IMR-90 (cell line): ENCODE data around the gene ZNF292. TPM values are rescaled to one million over a fixed set of nuclear protein-coding genes. Genes with fewer than 3 reads are reported as not detected.

ENCODE experiments used
- ATAC-seq: fragments of 200-7000 bp; cut with Tn5 transposase; 2 replicates; pipeline ENCODE4 v1.9.1; 2020; ENCODE audit warnings: low read depth, mild to moderate bottlenecking, moderate library complexity
- BruUV-seq: library from RNA; stranded (reverse); fragments of 400-500 nt; replicated peaks from 2 replicates; lab custom pipeline; 2021; lab: Mats Ljungman, UMichigan
- CTCF ChIA-PET: fragments of 300-600 bp; formaldehyde crosslinking; extraction: SDS; loops from one replicate; lab custom pipeline; 2021; ENCODE audit warnings: antibody characterized with exemption; lab: Yijun Ruan, JAX
- POLR2A ChIA-PET: fragments of 300-600 bp; sonication (Branson Sonifier 250); formaldehyde crosslinking; loops from one replicate; lab custom pipeline; 2022; ENCODE audit warnings: antibody characterized with exemption; ENCODE audit not compliant: unreplicated experiment; lab: Charles Lee
- DNase-seq: peaks from one replicate; pipeline ENCODE4 v3.0.0; 2013
- H2AFZ ChIP-seq: replicated peaks from 2 replicates; pipeline ENCODE3; 2013; ENCODE audit warnings: low read length, mild to moderate bottlenecking; ENCODE audit not compliant: poor library complexity
- H2AK5ac ChIP-seq: 2 replicates; pipeline ENCODE4 v1.6.1; 2013; ENCODE audit warnings: low read depth, low read length, inconsistent platforms
- H2AK9ac ChIP-seq: replicated peaks from 2 replicates; pipeline ENCODE3; 2013; ENCODE audit warnings: mild to moderate bottlenecking, low read depth, low read length, moderate library complexity; ENCODE audit not compliant: poor library complexity
- H2BK120ac ChIP-seq: 2 replicates; pipeline ENCODE4 v1.6.1; 2013; ENCODE audit warnings: low read depth, low read length, inconsistent platforms
- H2BK15ac ChIP-seq: 3 replicates; pipeline ENCODE4 v1.6.1; 2013; ENCODE audit warnings: low read depth, low read length, inconsistent platforms
- H2BK20ac ChIP-seq: 2 replicates; pipeline ENCODE4 v1.6.1; 2013; ENCODE audit warnings: low read depth, mild to moderate bottlenecking, inconsistent platforms, low read length, moderate library complexity
- H2BK5ac ChIP-seq: 2 replicates; pipeline ENCODE4 v1.6.1; 2013; ENCODE audit warnings: mild to moderate bottlenecking, low read depth, low read length, inconsistent platforms; ENCODE audit not compliant: poor library complexity, severe bottlenecking
- H3K14ac ChIP-seq: replicated peaks from 2 replicates; pipeline ENCODE4 v1.6.1; 2013; ENCODE audit warnings: low read depth, low read length, inconsistent platforms
- H3K18ac ChIP-seq: 2 replicates; pipeline ENCODE4 v1.6.1; 2013; ENCODE audit warnings: low read depth, low read length, control low read depth
- H3K23ac ChIP-seq: 2 replicates; pipeline ENCODE4 v1.6.1; 2013; ENCODE audit warnings: low read depth, low read length, inconsistent platforms
- H3K27ac ChIP-seq: 2 replicates; pipeline ENCODE4 v1.5.1; 2013; ENCODE audit warnings: mild to moderate bottlenecking, control low read depth, low read length; ENCODE audit not compliant: insufficient read depth
- H3K27me3 ChIP-seq: 2 replicates; pipeline ENCODE4 v1.6.1; 2013; ENCODE audit warnings: low read length; ENCODE audit not compliant: control insufficient read depth, insufficient read depth
- H3K36me3 ChIP-seq: 2 replicates; pipeline ENCODE4 v1.6.1; 2013; ENCODE audit warnings: low read length, mixed read lengths; ENCODE audit not compliant: control insufficient read depth, insufficient read depth
- H3K4ac ChIP-seq: 2 replicates; pipeline ENCODE4 v1.6.1; 2013; ENCODE audit warnings: low read depth, low read length, inconsistent platforms
- H3K4me1 ChIP-seq: 2 replicates; pipeline ENCODE4 v1.6.1; 2013; ENCODE audit warnings: low read length, mixed read lengths; ENCODE audit not compliant: control insufficient read depth, insufficient read depth
- H3K4me2 ChIP-seq: 2 replicates; pipeline ENCODE4 v1.6.1; 2013; ENCODE audit warnings: low read depth, mild to moderate bottlenecking, control low read depth, low read length, moderate library complexity
- H3K4me3 ChIP-seq: 2 replicates; pipeline ENCODE4 v1.5.1; 2013; ENCODE audit warnings: low read depth, mild to moderate bottlenecking, control low read depth, low read length, moderate library complexity; ENCODE audit not compliant: insufficient read depth
- H3K56ac ChIP-seq: 2 replicates; pipeline ENCODE4 v1.6.1; 2013; ENCODE audit warnings: low read length, inconsistent platforms; ENCODE audit not compliant: insufficient read depth; ENCODE audit errors: extremely low read depth
- H3K79me1 ChIP-seq, 2 experiments: 2 replicates each; pipeline ENCODE4 v1.6.1; 2013; ENCODE audit warnings: low read length in 2 of 2, inconsistent platforms in 1 of 2, low read depth in 1 of 2
- H3K9ac ChIP-seq: 2 replicates; pipeline ENCODE4 v1.6.1; 2013; ENCODE audit warnings: low read depth, low read length, control low read depth
- H3K9me1 ChIP-seq: 2 replicates; pipeline ENCODE4 v1.6.1; 2013; ENCODE audit warnings: low read length, inconsistent platforms; ENCODE audit not compliant: insufficient read depth
- H3K9me3 ChIP-seq: 2 replicates; pipeline ENCODE4 v1.6.1; 2013; ENCODE audit warnings: low read length; ENCODE audit not compliant: control insufficient read depth, insufficient read depth
- H4K20me1 ChIP-seq: 2 replicates; pipeline ENCODE4 v1.6.1; 2013; ENCODE audit warnings: low read length, inconsistent platforms; ENCODE audit not compliant: insufficient read depth
- H4K5ac ChIP-seq: 2 replicates; pipeline ENCODE4 v1.6.1; 2013; ENCODE audit warnings: mild to moderate bottlenecking, low read depth, low read length, control low read depth
- H4K8ac ChIP-seq, 2 experiments: 2 replicates each; pipeline ENCODE4 v1.6.1; 2013; ENCODE audit warnings: low read depth in 2 of 2, low read length in 2 of 2, control low read depth in 1 of 2, inconsistent platforms in 1 of 2
- H4K91ac ChIP-seq: 2 replicates; pipeline ENCODE4 v1.6.1; 2013; ENCODE audit warnings: low read depth, low read length, inconsistent platforms; ENCODE audit not compliant: insufficient read depth
- BHLHE40 ChIP-seq: fragments of 150-350 bp; IDR thresholded peaks from 2 replicates; pipeline ENCODE4 v1.6.1; 2016; ENCODE audit warnings: mild to moderate bottlenecking, low read depth, low read length
- CHD1 ChIP-seq: IDR thresholded peaks from 2 replicates; pipeline ENCODE4 v1.6.1; 2012; ENCODE audit warnings: low read depth, low read length, improper control_type of control experiment
- FOS ChIP-seq: fragments of 150-350 bp; IDR thresholded peaks from 2 replicates; pipeline ENCODE4 v1.6.1; 2016; ENCODE audit warnings: low read depth, low read length
- MAFK ChIP-seq: IDR thresholded peaks from 2 replicates; pipeline ENCODE4 v1.6.1; 2012; ENCODE audit warnings: low read depth, low read length, improper control_type of control experiment
- NFE2L2 ChIP-seq: fragments of 150-350 bp; IDR thresholded peaks from 2 replicates; pipeline ENCODE4 v1.6.1; 2016; ENCODE audit warnings: low read depth, mild to moderate bottlenecking, low read length
- RAD21 ChIP-seq: IDR thresholded peaks from 2 replicates; pipeline ENCODE4 v1.6.1; 2012; ENCODE audit warnings: low read length, improper control_type of control experiment
- SMC3 ChIP-seq: fragments of 150-350 bp; IDR thresholded peaks from 2 replicates; pipeline ENCODE4 v1.6.1; 2016; ENCODE audit warnings: low read depth, mild to moderate bottlenecking, antibody characterized with exemption, low read length, moderate library complexity
- WGBS, 2 experiments: methylation state at CpG; one replicate each; pipeline versions ENCODE4 v1.1.5 to v1.1.7; 2013; ENCODE audit warnings: missing lambda C conversion rate in 2 of 2; ENCODE audit not compliant: insufficient read length in 1 of 2; ENCODE audit errors: extremely low coverage in 2 of 2; 5-methylcytosine and 5-hydroxymethylcytosine counted together
- dilution Hi-C: fragments of 300-500 bp; cut with HindIII; formaldehyde crosslinking; loops from one replicate; pipeline ENCODE4 v1.14.3; 2018; ENCODE audit warnings: low sequenced_read_pairs; ENCODE audit not compliant: unreplicated experiment
- in situ Hi-C: fragments of 300-500 bp; cut with MboI; formaldehyde crosslinking; loops from 3 replicates; pipeline ENCODE4 v1.14.3; 2019; ENCODE audit warnings: low sequenced_read_pairs, inconsistent platforms, mixed read lengths
- intact Hi-C: fragments of 100-400 bp; cut with micrococcal nuclease; formaldehyde crosslinking; loops from 2 replicates; pipeline ENCODE4 v1.10.0; 2022
- polyA plus RNA-seq, 3 experiments: library from polyadenylated mRNA; depleted of rRNA; stranded (reverse); fragments of >200 nt; gene quantifications; 2 replicates each; pipeline ENCODE4 v1.2.3, GENCODE V29; 2012; ENCODE audit warnings: low replicate concordance in 1 of 3
- total RNA-seq: library from RNA; depleted of rRNA; stranded (reverse); fragments of >200 nt; gene quantifications from 2 replicates; pipeline ENCODE4 v1.2.3, GENCODE V29; 2012
- TF ChIP-seq, protein P1 (sequence below): fragments of 150-350 bp; IDR thresholded peaks from 2 replicates; pipeline ENCODE4 v1.6.1; 2017; ENCODE audit warnings: mild to moderate bottlenecking, antibody characterized with exemption, low read length, low read depth
- TF ChIP-seq, protein P2 (sequence below): conservative IDR thresholded peaks from 2 replicates; pipeline ENCODE4 v1.5.1; 2012; ENCODE audit warnings: mild to moderate bottlenecking, low read depth, low read length, improper control_type of control experiment
- TF ChIP-seq, protein P3 (sequence below): fragments of 150-350 bp; IDR thresholded peaks from 2 replicates; pipeline ENCODE4 v1.6.1; 2016; ENCODE audit warnings: low read depth, mild to moderate bottlenecking, low read length, moderate library complexity, borderline replicate concordance

Gene ZNF292
- total and polyA plus RNA-seq, 2 of the 4 experiments (the other 2 are of a cell fraction) = 5.5 to 28.3 TPM

DNA sequence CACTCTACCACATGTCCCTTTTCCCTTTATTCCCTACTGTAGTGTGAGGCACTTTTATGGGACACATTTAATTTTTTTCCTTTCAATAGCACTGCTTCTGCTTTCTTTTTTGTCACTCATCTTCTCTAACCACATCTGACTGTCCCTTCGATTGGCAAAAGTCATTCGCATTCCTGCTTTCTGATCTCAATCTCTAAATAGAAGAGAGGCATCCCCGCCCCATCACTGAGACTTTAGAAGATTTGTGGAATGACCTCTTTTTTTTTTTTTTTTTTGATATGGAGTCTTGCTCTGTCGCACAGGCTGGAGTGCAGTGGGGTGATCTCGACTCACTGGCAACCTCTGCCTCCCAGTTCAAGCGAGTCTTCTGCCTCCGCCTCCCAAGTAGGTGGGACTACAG lies 9.1 kb downstream of the ZNF292 start:
- Histone ChIP-seq H2AK5ac (no peak overlapping the region), H4K5ac (no peak overlapping the region), H3K27ac (no peak overlapping the region), H3K23ac (no peak overlapping the region), H3K9ac (no peak overlapping the region), H3K4me2 (no peak overlapping the region), H2BK5ac (no peak overlapping the region), H3K9me3 (no peaks in the 10 kb centered on the region), H3K9me1 (peaks cover 6% of the 10 kb centered on the region), H3K36me3 (peaks cover 1% of the 10 kb centered on the region; the same call in 1 of the 2 replicates), H2BK120ac (no peak overlapping the region), H3K79me1 (peaks cover 1 to 53% of the 10 kb centered on the region in 2 experiments; a peak in 3 of 4 replicates), H3K4me1 (peaks cover 10% of the 10 kb centered on the region), H3K4me3 (no peak overlapping the region), H3K27me3 (no peaks in the 10 kb centered on the region), H2BK15ac (no peak overlapping the region), H4K91ac (no peak overlapping the region), H4K20me1 (peaks cover 96% of the 10 kb centered on the region), H3K14ac (no peak overlapping the region), H3K18ac (no peak overlapping the region), H4K8ac (no peak overlapping the region), H3K56ac (no peak overlapping the region), H2AFZ (no peak overlapping the region), H3K4ac (no peak overlapping the region), H2BK20ac (no peak overlapping the region), H2AK9ac (no peak overlapping the region)
- dilution Hi-C loops = no loop called here
- POLR2A ChIA-PET = no interaction called here
- ATAC-seq (no peak), DNase-seq (no peak)
- in situ Hi-C loops = no loop called here
- TF ChIP-seq BHLHE40 = no peak
- TF ChIP-seq, protein P1, sequence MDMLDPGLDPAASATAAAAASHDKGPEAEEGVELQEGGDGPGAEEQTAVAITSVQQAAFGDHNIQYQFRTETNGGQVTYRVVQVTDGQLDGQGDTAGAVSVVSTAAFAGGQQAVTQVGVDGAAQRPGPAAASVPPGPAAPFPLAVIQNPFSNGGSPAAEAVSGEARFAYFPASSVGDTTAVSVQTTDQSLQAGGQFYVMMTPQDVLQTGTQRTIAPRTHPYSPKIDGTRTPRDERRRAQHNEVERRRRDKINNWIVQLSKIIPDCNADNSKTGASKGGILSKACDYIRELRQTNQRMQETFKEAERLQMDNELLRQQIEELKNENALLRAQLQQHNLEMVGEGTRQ = no peak
- TF ChIP-seq FOS = no peak
- no peak for TF ChIP-seq SMC3
- TF ChIP-seq MAFK = no peak
- TF ChIP-seq, protein P2, sequence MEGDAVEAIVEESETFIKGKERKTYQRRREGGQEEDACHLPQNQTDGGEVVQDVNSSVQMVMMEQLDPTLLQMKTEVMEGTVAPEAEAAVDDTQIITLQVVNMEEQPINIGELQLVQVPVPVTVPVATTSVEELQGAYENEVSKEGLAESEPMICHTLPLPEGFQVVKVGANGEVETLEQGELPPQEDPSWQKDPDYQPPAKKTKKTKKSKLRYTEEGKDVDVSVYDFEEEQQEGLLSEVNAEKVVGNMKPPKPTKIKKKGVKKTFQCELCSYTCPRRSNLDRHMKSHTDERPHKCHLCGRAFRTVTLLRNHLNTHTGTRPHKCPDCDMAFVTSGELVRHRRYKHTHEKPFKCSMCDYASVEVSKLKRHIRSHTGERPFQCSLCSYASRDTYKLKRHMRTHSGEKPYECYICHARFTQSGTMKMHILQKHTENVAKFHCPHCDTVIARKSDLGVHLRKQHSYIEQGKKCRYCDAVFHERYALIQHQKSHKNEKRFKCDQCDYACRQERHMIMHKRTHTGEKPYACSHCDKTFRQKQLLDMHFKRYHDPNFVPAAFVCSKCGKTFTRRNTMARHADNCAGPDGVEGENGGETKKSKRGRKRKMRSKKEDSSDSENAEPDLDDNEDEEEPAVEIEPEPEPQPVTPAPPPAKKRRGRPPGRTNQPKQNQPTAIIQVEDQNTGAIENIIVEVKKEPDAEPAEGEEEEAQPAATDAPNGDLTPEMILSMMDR = no peak
- TF ChIP-seq RAD21 = no peak
- TF ChIP-seq, protein P3, sequence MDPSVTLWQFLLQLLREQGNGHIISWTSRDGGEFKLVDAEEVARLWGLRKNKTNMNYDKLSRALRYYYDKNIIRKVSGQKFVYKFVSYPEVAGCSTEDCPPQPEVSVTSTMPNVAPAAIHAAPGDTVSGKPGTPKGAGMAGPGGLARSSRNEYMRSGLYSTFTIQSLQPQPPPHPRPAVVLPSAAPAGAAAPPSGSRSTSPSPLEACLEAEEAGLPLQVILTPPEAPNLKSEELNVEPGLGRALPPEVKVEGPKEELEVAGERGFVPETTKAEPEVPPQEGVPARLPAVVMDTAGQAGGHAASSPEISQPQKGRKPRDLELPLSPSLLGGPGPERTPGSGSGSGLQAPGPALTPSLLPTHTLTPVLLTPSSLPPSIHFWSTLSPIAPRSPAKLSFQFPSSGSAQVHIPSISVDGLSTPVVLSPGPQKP = no peak
- no peak for TF ChIP-seq NFE2L2
- TF ChIP-seq CHD1 = no peak
- BruUV-seq = no TSS peak
- intact Hi-C loops = no loop called here
- WGBS, 2 experiments = no CpG with 5 or more reads among the region's 7 CpGs
- CTCF ChIA-PET = no interaction called here
